ENCODE results near the gene ITK. TPM values are rescaled to one million over a fixed set of nuclear protein-coding genes. Genes with fewer than 3 reads are reported as not detected.

ITK gene
- total and polyA plus RNA-seq, 2 donors from 2014 or later, result 0.11 to 14.0 TPM

DNA sequence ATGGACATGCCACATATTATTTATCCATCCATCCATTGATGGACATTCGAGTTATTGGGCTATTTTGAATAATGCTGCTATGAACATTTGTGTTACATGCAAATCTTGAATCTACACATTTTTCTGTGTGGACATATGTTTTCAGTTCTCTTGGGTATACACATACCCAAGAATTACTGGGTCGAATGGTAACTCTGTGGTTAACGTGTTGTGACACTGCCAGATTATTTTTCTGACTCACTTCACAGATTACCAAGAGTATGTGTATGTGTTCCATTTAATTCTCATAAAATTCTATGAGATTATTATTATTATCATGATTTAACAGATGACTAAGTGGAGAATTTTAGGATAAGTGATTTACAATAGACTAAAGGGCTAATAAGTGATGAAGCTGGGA is 112.0 kb downstream of the ITK start:
- TF ChIP-seq, protein P1, sequence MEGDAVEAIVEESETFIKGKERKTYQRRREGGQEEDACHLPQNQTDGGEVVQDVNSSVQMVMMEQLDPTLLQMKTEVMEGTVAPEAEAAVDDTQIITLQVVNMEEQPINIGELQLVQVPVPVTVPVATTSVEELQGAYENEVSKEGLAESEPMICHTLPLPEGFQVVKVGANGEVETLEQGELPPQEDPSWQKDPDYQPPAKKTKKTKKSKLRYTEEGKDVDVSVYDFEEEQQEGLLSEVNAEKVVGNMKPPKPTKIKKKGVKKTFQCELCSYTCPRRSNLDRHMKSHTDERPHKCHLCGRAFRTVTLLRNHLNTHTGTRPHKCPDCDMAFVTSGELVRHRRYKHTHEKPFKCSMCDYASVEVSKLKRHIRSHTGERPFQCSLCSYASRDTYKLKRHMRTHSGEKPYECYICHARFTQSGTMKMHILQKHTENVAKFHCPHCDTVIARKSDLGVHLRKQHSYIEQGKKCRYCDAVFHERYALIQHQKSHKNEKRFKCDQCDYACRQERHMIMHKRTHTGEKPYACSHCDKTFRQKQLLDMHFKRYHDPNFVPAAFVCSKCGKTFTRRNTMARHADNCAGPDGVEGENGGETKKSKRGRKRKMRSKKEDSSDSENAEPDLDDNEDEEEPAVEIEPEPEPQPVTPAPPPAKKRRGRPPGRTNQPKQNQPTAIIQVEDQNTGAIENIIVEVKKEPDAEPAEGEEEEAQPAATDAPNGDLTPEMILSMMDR (IDR thresholded peaks at IDR 0.05; ENCODE audit: borderline replicate concordance, extremely low read depth, insufficient read depth), result no peak
- intact Hi-C loops (cut with DNase I), result no loop called here
- DNase-seq, result no peak
- no peak for FAIRE-seq
- Histone ChIP-seq H3K9me3 (ENCODE audit: control insufficient read depth in 2 of 3, insufficient read depth in 1 of 3, low read length in 3 of 3) (no peaks in the 10 kb centered on the region), H3K27ac (ENCODE audit: low read depth in 2 of 2, low read length in 2 of 2) (peak overlapping the region in 1 of 2 donors; percentile 48), H3K27me3 (ENCODE audit: control insufficient read depth, insufficient read depth, low read length) (no peaks in the 10 kb centered on the region), H3K4me3 (ENCODE audit: low read length in 3 of 3) (no peak overlapping the region), H3K9ac (ENCODE audit: low read length in 3 of 3) (no peak overlapping the region), H3K4me1 (ENCODE audit: control insufficient read depth in 2 of 3, insufficient read depth in 2 of 3, low read depth in 1 of 3, low read length in 3 of 3) (peaks cover 0 to 47% (median 25%) of the 10 kb centered on the region in 3 donors), H3K36me3 (ENCODE audit: control insufficient read depth in 2 of 3, insufficient read depth in 3 of 3, low read length in 3 of 3) (peaks cover 0 to 26% (median 10%) of the 10 kb centered on the region in 3 donors)

DNA sequence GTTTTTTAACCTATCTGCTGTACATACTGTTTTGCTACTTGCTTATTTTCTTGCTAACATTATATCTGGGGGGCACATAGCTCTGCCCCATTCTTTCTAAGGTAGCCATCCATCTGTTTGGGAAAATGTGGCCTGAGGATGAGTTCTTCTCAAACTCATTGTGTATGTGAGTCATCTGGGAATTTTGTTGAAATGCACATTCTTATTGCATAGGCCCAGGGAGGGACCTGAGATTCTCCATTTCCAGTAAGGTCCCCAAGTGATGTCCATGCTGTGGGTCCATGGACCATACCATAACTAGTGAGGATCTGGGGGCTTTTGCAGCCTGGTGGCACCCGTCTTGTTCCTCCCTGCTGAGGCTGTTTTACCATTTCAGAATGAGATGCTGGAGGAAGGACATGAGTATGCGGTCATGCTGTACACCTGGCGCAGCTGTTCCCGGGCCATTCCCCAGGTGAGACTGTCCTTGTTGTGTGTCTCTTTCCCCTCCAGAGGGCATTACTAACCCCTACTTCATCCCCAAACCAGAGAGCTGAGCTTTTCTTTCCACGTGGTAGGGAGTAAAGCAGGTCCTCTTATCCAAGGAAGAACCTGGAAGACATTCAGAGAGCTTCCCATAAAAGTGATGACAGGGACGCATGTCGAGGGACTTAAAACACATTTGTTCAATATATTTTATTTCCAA is 113.9 kb downstream of the ITK start:
- no peak for DNase-seq
- TF ChIP-seq, protein P1 (IDR thresholded peaks at IDR 0.05; ENCODE audit: borderline replicate concordance, extremely low read depth, insufficient read depth), result no peak
- peaks cover 0 to 28% (median 16%) of the 10 kb centered on the region in 3 donors for H3K4me1 ChIP-seq (ENCODE audit: control insufficient read depth in 2 of 3, insufficient read depth in 2 of 3, low read depth in 1 of 3, low read length in 3 of 3)
- H3K27me3 ChIP-seq (ENCODE audit: control insufficient read depth, insufficient read depth, low read length), result no peaks in the 10 kb centered on the region
- H3K9ac ChIP-seq (ENCODE audit: low read length in 3 of 3), result no peak overlapping the region
- H3K27ac ChIP-seq (ENCODE audit: low read depth in 2 of 2, low read length in 2 of 2), result peak overlapping the region in 1 of 2 donors; percentile 45
- no peak overlapping the region for H3K4me3 ChIP-seq (ENCODE audit: low read length in 3 of 3)
- intact Hi-C loops (cut with DNase I), result no loop called here
- no peak for FAIRE-seq
- no peaks in the 10 kb centered on the region for H3K9me3 ChIP-seq (ENCODE audit: control insufficient read depth in 2 of 3, insufficient read depth in 1 of 3, low read length in 3 of 3)
- peaks cover 0 to 28% (median 10%) of the 10 kb centered on the region in 3 donors for H3K36me3 ChIP-seq (ENCODE audit: control insufficient read depth in 2 of 3, insufficient read depth in 3 of 3, low read length in 3 of 3)

GRCh38 chr5:157295247-157295646 is 114.6 kb downstream of the ITK start:
- no peaks in the 10 kb centered on the region for H3K27me3 ChIP-seq (ENCODE audit: control insufficient read depth, insufficient read depth, low read length)
- peaks cover 0 to 31% (median 11%) of the 10 kb centered on the region in 3 donors for H3K36me3 ChIP-seq (ENCODE audit: control insufficient read depth in 2 of 3, insufficient read depth in 3 of 3, low read length in 3 of 3)
- H3K4me1 ChIP-seq (ENCODE audit: control insufficient read depth in 2 of 3, insufficient read depth in 2 of 3, low read depth in 1 of 3, low read length in 3 of 3), result peaks cover 0 to 25% (median 11%) of the 10 kb centered on the region in 3 donors
- no peak overlapping the region for H3K27ac ChIP-seq (ENCODE audit: low read depth in 2 of 2, low read length in 2 of 2)
- intact Hi-C loops (cut with DNase I), result no loop called here
- FAIRE-seq, result no peak
- H3K9me3 ChIP-seq (ENCODE audit: control insufficient read depth in 2 of 3, insufficient read depth in 1 of 3, low read length in 3 of 3), result no peaks in the 10 kb centered on the region
- no peak overlapping the region for H3K9ac ChIP-seq (ENCODE audit: low read length in 3 of 3)
- DNase-seq, result peak in 1 of 5 donors; percentile 16
- TF ChIP-seq, protein P1 (IDR thresholded peaks at IDR 0.05; ENCODE audit: borderline replicate concordance, extremely low read depth, insufficient read depth), result no peak
- H3K4me3 ChIP-seq (ENCODE audit: low read length in 3 of 3), result no peak overlapping the region
